PC-3 (cell line): ENCODE results near the gene PRKAG3. TPM values are rescaled to one million over a fixed set of nuclear protein-coding genes. Genes with fewer than 3 reads are reported as not detected.

Source experiments
- ATAC-seq: fragments of 200-7000 bp; cut with Tn5 transposase; 2 replicates; pipeline ENCODE4 v1.9.1; 2020; ENCODE audit warnings: mild to moderate bottlenecking, moderate library complexity
- BruUV-seq: library from RNA; stranded (reverse); fragments of 400-500 nt; replicated peaks from 2 replicates; lab custom pipeline; 2021; lab: Mats Ljungman, UMichigan
- CTCF ChIA-PET: fragments of 300-600 bp; sonication (Branson Sonifier 250); formaldehyde crosslinking; loops from one replicate; lab custom pipeline; 2022; ENCODE audit warnings: antibody characterized with exemption; lab: Charles Lee
- POLR2A ChIA-PET: fragments of 300-600 bp; sonication (Branson Sonifier 250); formaldehyde crosslinking; loops from one replicate; lab custom pipeline; 2022; ENCODE audit warnings: antibody characterized with exemption; ENCODE audit not compliant: unreplicated experiment; lab: Charles Lee
- DNase-seq: peaks from one replicate; pipeline ENCODE4 v3.0.0-alpha.2; 2015
- H2AFZ ChIP-seq: fragments of 300-600 bp; sonication (generic); 2 replicates; pipeline ENCODE4 v1.6.0; 2016; ENCODE audit warnings: antibody characterized with exemption, low read length
- H3F3A ChIP-seq: fragments of 300-600 bp; sonication (generic); one replicate; pipeline ENCODE4 v1.6.0; 2017; ENCODE audit warnings: antibody characterized with exemption, low read length, control low read depth, mild to moderate bottlenecking; ENCODE audit not compliant: unreplicated experiment
- H3K27ac ChIP-seq: fragments of 300-600 bp; sonication (generic); 2 replicates; pipeline ENCODE4 v1.5.1; 2016; ENCODE audit warnings: mild to moderate bottlenecking, low read length
- H3K27me3 ChIP-seq: fragments of 300-600 bp; sonication (generic); 2 replicates; pipeline ENCODE4 v1.6.1; 2016; ENCODE audit warnings: low read length, mixed read lengths
- H3K36me3 ChIP-seq: fragments of 300-600 bp; sonication (generic); 2 replicates; pipeline ENCODE4 v1.6.1; 2016; ENCODE audit warnings: low read depth, mixed run types, low read length, mixed read lengths
- H3K4me1 ChIP-seq: fragments of 300-600 bp; sonication (generic); 2 replicates; pipeline ENCODE4 v1.5.1; 2016; ENCODE audit warnings: low read length; ENCODE audit not compliant: insufficient read depth
- H3K4me2 ChIP-seq: fragments of 300-600 bp; sonication (generic); 2 replicates; pipeline ENCODE4 v1.6.0; 2016; ENCODE audit warnings: low read length
- H3K4me3 ChIP-seq: fragments of 300-600 bp; sonication (generic); 2 replicates; pipeline ENCODE4 v1.5.1; 2016; ENCODE audit warnings: mild to moderate bottlenecking, low read length, mixed read lengths
- H3K79me2 ChIP-seq: fragments of 300-600 bp; sonication (generic); 2 replicates; pipeline ENCODE4 v1.6.1; 2017; ENCODE audit warnings: low read length, mixed read lengths
- H3K9ac ChIP-seq: fragments of 300-600 bp; sonication (generic); 2 replicates; pipeline ENCODE4 v1.6.0; 2016; ENCODE audit warnings: mild to moderate bottlenecking, low read length
- H3K9me2 ChIP-seq: fragments of 300-600 bp; sonication (generic); replicated peaks from 2 replicates; pipeline ENCODE4 v1.6.1; 2016; ENCODE audit warnings: mixed run types, low read length, mixed read lengths
- H3K9me3 ChIP-seq: fragments of 300-600 bp; sonication (generic); 2 replicates; pipeline ENCODE4 v1.6.1; 2016; ENCODE audit warnings: low read length, mixed read lengths
- H4K20me1 ChIP-seq: fragments of 300-600 bp; sonication (generic); 2 replicates; pipeline ENCODE4 v1.6.1; 2016; ENCODE audit warnings: low read length, mixed read lengths
- EZH2 ChIP-seq: fragments of 300-600 bp; sonication (generic); IDR thresholded peaks from one replicate; pipeline ENCODE4 v1.6.1; 2017; ENCODE audit warnings: antibody characterized with exemption, mild to moderate bottlenecking, low read length; ENCODE audit not compliant: unreplicated experiment
- EZH2phosphoT487 ChIP-seq: fragments of 300-600 bp; sonication (generic); IDR thresholded peaks from 2 replicates; pipeline ENCODE4 v1.6.1; 2018; ENCODE audit warnings: mild to moderate bottlenecking, antibody characterized with exemption, low read length, borderline replicate concordance
- intact Hi-C: fragments of 100-400 bp; cut with micrococcal nuclease; formaldehyde crosslinking; loops from 2 replicates; pipeline ENCODE4 v1.9.0; 2023
- total RNA-seq: library from RNA; depleted of rRNA; stranded (reverse); fragments of >200 nt; gene quantifications from 2 replicates; pipeline ENCODE4 v1.2.3, GENCODE V29; 2014
- TF ChIP-seq, protein P1 (sequence below): fragments of 300-600 bp; sonication (generic); conservative IDR thresholded peaks from 2 replicates; pipeline ENCODE4 v1.5.1; 2017; ENCODE audit warnings: antibody characterized with exemption, low read depth, mild to moderate bottlenecking, low read length

The PRKAG3 gene
- total RNA-seq, 1 experiment from 2014 or later: not detected

GRCh38 chr2:218826791-218827190 is 4.8 kb downstream of the PRKAG3 start:
- ChIA-PET POLR2A (no interaction called here), CTCF (no interaction called here)
- Histone ChIP-seq H3K4me2 (no peak overlapping the region), H3F3A (no peaks in the 10 kb centered on the region), H4K20me1 (no peaks in the 10 kb centered on the region), H3K4me3 (no peak overlapping the region), H3K9me3 (no peaks in the 10 kb centered on the region), H3K79me2 (no peaks in the 10 kb centered on the region), H3K27ac (no peak overlapping the region), H2AFZ (no peak overlapping the region), H3K9me2 (no peaks in the 10 kb centered on the region), H3K27me3 (no peaks in the 10 kb centered on the region), H3K9ac (no peak overlapping the region), H3K36me3 (no peaks in the 10 kb centered on the region), H3K4me1 (no peaks in the 10 kb centered on the region)
- DNase-seq (no peak), ATAC-seq (no peak)
- no TSS peak for BruUV-seq
- intact Hi-C loops: no loop called here
- TF ChIP-seq, protein P1, sequence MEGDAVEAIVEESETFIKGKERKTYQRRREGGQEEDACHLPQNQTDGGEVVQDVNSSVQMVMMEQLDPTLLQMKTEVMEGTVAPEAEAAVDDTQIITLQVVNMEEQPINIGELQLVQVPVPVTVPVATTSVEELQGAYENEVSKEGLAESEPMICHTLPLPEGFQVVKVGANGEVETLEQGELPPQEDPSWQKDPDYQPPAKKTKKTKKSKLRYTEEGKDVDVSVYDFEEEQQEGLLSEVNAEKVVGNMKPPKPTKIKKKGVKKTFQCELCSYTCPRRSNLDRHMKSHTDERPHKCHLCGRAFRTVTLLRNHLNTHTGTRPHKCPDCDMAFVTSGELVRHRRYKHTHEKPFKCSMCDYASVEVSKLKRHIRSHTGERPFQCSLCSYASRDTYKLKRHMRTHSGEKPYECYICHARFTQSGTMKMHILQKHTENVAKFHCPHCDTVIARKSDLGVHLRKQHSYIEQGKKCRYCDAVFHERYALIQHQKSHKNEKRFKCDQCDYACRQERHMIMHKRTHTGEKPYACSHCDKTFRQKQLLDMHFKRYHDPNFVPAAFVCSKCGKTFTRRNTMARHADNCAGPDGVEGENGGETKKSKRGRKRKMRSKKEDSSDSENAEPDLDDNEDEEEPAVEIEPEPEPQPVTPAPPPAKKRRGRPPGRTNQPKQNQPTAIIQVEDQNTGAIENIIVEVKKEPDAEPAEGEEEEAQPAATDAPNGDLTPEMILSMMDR: no peak
- no peak for TF ChIP-seq EZH2
- no peak for TF ChIP-seq EZH2phosphoT487

- H3K27me3 ChIP-seq: no peaks in the 10 kb centered on the region
- no TSS peak for BruUV-seq
- no peak overlapping the region for H3K4me2 ChIP-seq
- H3K36me3 ChIP-seq: no peaks in the 10 kb centered on the region
- H2AFZ ChIP-seq: no peak overlapping the region
- intact Hi-C loops: no loop called here
- ChIA-PET POLR2A (no interaction called here), CTCF (no interaction called here)
- no peaks in the 10 kb centered on the region for H3K9me2 ChIP-seq
- H3K9ac ChIP-seq: no peak overlapping the region
- no peak for ATAC-seq
- no peak for DNase-seq
- TF ChIP-seq, protein P1: no peak
- TF ChIP-seq EZH2 (no peak), EZH2phosphoT487 (no peak)
- H4K20me1 ChIP-seq: no peaks in the 10 kb centered on the region
- H3K27ac ChIP-seq: no peak overlapping the region
- H3K79me2 ChIP-seq: no peaks in the 10 kb centered on the region
- H3K4me1 ChIP-seq: no peaks in the 10 kb centered on the region
- no peak overlapping the region for H3K4me3 ChIP-seq
- no peaks in the 10 kb centered on the region for H3K9me3 ChIP-seq
- no peaks in the 10 kb centered on the region for H3F3A ChIP-seq
These were observed 7.6 kb downstream of the PRKAG3 start for GRCh38 chr2:218824004-218824403.

DNA sequence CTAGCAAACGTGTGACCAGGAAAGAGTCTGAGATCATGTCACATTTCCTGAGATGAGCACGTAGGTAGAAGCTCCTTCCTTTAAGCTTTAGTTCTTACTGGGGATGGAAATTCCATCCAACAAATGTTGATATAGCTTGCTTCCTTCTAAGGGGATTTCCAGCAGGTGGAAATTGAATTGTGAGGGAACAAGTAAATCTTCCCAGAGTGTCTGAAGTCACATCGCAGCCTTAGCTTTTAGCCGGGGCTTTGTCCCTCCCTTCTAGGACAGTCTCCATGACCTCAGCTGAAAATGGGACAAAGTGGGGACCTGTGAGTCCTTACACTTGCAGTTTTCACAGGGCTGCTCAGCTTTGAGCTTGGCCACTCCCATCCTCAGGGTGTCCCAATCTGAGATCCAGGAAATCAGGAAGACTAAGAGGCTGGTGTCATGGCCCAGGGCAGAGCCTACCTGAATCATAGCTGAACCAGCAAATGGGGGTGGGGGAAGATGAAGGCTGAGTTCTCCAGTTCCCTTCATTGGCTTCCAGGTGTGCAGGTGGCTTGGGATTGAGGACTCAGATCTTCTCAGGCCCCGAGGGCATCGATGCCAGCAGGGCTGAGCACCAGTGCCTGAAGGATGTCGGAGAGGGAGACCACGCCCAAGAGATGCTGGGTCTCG is 8.3 kb downstream of the PRKAG3 start:
- ChIA-PET POLR2A (no interaction called here), CTCF (no interaction called here)
- no peak overlapping the region for H3K9ac ChIP-seq
- H3K9me3 ChIP-seq: no peaks in the 10 kb centered on the region
- no peaks in the 10 kb centered on the region for H3K9me2 ChIP-seq
- H3F3A ChIP-seq: no peaks in the 10 kb centered on the region
- no peak overlapping the region for H3K4me2 ChIP-seq
- H3K4me3 ChIP-seq: no peak overlapping the region
- H3K4me1 ChIP-seq: no peaks in the 10 kb centered on the region
- H3K79me2 ChIP-seq: no peaks in the 10 kb centered on the region
- TF ChIP-seq EZH2phosphoT487: no peak
- TF ChIP-seq, protein P1: no peak
- TF ChIP-seq EZH2: no peak
- no TSS peak for BruUV-seq
- no peak for ATAC-seq
- no peak for DNase-seq
- no peak overlapping the region for H3K27ac ChIP-seq
- H4K20me1 ChIP-seq: no peaks in the 10 kb centered on the region
- H2AFZ ChIP-seq: no peak overlapping the region
- H3K36me3 ChIP-seq: no peaks in the 10 kb centered on the region
- no peaks in the 10 kb centered on the region for H3K27me3 ChIP-seq
- intact Hi-C loops: no loop called here
